Daoy (cell line): ENCODE results near the gene RBM12. TPM values are rescaled to one million over a fixed set of nuclear protein-coding genes. Genes with fewer than 3 reads are reported as not detected.
"Not testable (repeated sequence)": the region's sequence is repeated elsewhere in the genome, so short reads cannot be mapped to it uniquely, and the experiment has no call there.

Experiments used
- DNase-seq: peaks from one replicate; pipeline ENCODE4 v3.0.0-alpha.2; 2015; ENCODE audit warnings: low read depth
- total RNA-seq: library from RNA; depleted of rRNA; stranded (reverse); fragments of >200 nt; shearing (Covaris generic); gene quantifications from 2 replicates; pipeline ENCODE4 v1.2.3, GENCODE V29; 2014; rRNA removed

The RBM12 gene, protein sequence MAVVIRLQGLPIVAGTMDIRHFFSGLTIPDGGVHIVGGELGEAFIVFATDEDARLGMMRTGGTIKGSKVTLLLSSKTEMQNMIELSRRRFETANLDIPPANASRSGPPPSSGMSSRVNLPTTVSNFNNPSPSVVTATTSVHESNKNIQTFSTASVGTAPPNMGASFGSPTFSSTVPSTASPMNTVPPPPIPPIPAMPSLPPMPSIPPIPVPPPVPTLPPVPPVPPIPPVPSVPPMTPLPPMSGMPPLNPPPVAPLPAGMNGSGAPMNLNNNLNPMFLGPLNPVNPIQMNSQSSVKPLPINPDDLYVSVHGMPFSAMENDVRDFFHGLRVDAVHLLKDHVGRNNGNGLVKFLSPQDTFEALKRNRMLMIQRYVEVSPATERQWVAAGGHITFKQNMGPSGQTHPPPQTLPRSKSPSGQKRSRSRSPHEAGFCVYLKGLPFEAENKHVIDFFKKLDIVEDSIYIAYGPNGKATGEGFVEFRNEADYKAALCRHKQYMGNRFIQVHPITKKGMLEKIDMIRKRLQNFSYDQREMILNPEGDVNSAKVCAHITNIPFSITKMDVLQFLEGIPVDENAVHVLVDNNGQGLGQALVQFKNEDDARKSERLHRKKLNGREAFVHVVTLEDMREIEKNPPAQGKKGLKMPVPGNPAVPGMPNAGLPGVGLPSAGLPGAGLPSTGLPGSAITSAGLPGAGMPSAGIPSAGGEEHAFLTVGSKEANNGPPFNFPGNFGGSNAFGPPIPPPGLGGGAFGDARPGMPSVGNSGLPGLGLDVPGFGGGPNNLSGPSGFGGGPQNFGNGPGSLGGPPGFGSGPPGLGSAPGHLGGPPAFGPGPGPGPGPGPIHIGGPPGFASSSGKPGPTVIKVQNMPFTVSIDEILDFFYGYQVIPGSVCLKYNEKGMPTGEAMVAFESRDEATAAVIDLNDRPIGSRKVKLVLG
- 49.6 and 57.8 TPM in 2 replicates for total RNA-seq

DNA sequence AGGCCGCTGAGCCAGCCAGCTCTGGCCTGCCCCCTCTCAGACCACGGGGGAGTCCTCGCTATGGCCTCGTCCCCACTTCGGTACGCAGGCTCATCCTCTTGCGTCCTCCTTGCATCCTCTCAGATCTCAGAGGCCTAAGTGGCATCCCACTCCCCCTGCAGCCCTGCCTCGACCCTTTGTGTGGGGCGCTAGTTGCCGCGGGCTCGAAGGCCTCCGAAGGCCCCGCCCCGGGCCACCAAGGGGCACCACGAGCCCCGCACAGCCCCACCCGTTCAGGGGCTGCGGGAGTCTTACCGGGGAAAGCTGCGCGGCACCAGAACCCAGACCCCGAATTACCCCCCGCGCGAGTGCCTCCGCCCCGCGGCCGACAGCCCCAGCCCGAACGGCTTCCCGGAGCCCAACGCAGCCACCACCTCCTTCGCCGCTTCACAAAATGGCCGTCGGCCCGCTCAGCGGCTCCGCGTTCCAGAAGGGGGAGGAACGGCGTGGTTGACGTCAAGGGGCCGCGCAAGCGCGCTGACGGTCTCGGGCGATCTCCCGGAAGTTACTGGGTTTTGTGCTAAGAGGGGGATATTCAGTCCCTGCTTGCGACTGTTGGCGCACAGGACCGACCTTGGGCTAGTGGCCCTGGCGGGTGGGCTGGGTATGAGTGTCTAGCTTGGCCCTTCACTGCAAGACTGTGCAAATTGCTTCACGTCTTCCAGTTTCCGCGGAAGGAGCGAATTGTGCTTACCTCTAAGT lies at the start of gene RBM12, which contains the start of gene CPNE1:
Gene RBM12, minus strand, starts transcription at position 435 of the 741 bp plus-strand sequence. CDS start 9,578 bp downstream, outside the sequence.
Gene CPNE1, minus strand, starts transcription at position 435 of the 741 bp plus-strand sequence. CDS start 31,977 bp downstream, outside the sequence.
- peak; percentile 94 for DNase-seq

DNA sequence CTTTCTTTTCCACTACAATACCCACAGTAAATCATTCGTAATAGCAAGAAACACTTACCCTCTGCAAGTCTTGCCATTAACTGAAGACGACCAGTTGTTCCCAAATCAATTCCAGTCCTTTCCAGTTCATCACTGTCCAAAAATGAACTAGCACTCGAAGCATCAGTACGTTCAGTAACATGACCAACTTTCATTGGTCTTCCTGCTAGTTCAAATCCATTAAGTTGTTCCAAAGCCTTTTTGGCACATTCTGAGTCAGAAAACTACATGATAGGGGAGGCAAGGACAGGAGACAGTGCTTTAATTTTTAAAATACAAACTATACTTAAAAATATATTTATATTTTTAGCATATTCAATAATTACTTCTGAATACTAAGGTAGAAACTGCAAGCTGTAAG lies 49.4 kb upstream of the RBM12 start:
- DNase-seq = no peak

DNA sequence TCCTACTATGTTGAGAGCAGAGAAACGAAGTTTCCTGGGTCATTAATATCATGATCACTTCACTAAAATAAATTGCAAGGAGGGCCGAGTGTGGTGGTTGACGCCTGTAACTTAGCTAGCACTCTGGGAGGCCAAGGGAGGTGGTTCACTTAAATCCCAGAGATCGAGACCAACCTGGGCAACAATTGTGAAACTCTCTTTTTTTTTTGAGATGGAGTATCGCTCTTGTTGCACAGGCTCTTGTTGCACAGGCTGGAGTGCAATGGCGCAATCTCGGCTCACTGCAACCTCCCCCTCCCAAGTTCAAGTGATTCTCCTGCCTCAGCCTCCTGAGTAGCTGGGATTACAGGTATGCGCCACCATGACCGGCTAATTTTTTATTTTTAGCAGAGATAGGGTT lies 48.4 kb upstream of the RBM12 start:
- DNase-seq = not testable (repeated sequence)

DNA sequence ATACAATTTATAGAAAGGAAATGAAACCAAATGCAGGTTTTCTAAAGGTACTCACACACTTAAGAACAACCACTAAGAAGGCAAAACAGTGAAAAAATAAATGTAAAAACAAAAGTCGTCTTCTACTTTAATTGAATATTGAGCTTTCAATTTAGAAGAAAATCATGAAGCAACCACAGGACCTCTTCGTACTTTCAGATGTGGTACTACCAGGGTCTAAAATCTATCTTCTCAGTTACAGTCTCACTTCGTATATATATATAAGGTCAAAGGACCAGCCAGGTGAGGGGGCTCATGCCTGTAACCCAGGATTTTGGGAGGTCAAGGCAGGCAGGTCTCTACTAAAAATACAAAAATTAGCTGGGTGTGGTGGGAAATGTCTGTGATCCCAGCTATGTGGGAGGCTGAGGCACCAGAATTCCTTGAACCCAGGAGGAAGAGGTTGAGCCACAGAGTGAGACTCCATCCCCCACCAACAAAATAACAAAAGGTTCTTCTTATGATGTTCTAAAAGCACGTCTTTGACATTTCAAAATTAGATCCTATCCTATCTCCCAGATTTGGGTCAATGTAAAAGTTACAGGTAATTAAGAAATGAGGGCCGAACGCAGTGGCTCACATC lies 47.0 kb upstream of the RBM12 start:
- no peak for DNase-seq

DNA sequence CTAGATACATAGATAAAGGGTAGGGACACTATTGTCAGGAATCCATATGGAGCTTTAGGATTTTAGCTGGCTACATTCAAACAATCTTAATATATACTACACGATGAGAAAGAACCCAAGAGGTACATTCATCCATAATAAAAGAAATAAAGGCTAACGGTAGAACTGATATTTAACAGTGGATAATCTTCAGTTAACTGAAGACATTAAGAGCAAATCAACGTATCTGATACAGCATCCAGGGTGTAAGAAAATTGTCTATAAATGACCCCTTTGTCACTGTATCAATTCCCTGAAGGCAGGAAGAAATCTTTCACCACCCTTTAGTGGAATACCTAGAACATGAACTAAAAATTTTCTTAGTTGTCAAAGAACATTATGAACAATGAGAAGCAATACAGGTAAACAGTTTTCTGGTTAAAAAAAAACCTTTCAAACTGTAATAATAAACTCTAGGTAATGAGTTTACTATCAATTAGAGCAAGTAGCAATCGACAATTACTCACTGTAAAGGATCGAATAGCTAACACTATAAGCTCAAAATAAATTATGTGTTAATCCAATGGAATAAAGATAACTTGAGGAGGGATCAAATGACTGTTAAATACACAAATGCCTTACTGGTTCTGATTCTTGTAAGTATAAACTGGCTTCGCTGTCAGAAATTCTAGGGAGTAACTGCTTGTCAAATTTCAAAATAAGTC lies 46.3 kb upstream of the RBM12 start:
- no peak for DNase-seq

DNA sequence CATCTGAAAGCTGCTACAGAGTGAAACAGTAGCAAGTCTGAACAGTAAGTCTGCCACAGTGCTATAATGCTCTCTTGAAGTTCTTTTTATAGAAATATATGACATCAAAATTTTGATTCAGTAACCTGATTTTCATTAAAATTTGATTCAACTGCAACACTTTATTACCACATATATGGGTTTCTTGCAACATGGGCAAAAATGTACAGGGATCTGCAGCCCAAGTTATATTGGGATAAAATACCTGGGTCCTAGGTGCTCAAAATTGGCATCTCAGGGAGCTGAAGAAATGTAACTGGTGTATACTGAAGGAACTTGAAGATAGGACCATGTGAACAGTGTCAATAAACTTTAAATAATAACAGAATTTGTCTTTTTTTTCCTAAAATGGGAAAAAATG lies 45.3 kb upstream of the RBM12 start:
- DNase-seq = no peak

DNA sequence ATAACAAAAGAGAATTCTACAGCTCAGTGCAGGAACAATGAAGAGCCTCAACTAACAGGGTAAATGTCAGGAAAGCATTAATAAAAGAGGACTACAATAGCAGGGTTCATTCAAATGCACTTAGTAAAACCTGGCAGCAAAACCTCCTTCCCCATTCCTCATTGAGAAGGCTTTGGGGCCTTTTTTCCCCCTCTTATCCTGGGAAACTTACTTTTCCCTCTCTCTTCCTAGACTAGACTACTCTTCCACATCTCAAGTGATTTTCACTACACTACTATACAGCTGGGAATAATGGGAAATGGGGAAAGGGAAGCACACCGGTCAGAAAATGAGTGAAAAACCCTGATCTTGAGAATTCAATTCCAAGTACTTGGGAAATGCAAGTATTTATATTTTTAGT lies 44.6 kb upstream of the RBM12 start:
- no peak for DNase-seq

DNA sequence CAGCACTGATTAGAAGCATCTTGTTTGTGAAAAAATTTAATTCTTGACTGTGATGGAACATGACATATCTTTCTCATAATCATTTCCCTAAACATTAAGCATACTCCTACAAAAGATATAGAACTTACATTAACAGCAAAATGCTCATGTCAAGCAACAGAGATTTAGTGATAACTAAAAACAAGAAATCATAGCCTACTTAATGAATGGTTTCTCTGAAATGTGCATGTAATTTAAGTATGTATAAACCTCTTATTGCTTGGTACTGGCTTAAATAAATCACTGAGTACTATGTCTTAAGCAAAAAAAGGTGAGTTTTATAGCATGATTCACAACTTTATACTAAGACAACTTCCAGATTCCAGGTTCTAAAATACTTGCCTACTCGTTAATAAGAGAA lies 43.8 kb upstream of the RBM12 start:
- no peak for DNase-seq

DNA sequence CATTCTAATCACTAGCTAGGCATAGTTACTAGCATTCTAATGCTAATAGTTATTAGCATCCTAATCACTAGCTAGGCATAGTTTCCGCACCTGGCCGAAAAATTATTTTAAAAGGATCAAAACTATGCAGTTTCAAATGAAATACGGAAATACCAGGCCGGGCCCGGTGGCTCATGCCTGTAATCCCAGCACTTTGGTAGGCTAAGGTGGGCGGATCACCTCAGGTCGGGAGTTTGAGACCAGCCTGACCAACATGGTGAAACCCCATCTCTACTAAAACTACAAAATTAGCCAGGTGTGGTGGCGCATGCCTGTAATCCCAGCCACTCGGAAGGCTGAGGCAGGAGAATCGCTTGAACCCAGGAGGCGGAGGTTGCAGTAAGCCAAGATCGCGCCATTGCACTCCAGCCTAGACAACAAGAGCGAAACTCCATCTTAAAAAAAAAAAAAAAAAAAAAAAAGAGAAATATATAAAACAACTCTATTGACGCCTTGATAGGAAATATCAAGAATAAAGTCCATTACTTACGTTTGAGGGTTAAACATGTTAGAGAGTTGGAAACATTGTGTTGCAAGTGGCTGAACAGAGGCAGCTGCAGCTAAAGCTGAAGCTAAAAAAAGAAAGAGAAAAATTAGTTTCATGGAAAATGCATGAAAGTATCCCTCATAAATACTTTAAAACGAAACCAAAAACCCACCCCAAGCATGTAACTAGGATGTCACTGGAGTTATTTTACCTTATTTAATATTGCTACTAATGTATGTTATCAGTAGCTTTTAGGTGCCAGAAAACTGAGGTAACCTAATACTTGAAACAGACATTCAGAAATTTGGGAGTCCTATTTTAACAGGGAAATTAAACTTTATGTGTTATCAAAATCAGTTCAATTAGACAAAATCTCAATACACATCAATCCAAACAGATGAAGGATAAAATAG lies 42.2 kb upstream of the RBM12 start:
- not testable (repeated sequence) for DNase-seq

DNA sequence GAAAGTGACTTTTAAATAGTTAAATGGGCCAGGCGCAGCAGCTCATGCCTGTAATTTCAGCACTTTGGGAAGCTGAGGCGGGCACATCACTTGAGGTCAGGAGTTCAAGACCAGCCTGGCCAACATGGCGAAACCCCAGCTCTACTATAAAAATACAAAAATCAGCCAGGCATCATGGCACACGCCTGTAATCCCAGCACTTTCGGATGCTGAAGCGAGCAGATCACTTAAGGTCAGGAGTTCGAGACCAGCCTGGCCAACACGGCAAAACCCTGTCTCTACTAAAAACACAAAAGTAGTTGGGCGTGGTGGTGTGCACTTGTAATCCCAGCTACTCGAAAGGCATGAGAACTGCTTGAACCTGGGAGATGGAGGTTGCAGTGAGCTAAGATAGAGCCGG lies 41.2 kb upstream of the RBM12 start:
- not testable (repeated sequence) for DNase-seq

DNA sequence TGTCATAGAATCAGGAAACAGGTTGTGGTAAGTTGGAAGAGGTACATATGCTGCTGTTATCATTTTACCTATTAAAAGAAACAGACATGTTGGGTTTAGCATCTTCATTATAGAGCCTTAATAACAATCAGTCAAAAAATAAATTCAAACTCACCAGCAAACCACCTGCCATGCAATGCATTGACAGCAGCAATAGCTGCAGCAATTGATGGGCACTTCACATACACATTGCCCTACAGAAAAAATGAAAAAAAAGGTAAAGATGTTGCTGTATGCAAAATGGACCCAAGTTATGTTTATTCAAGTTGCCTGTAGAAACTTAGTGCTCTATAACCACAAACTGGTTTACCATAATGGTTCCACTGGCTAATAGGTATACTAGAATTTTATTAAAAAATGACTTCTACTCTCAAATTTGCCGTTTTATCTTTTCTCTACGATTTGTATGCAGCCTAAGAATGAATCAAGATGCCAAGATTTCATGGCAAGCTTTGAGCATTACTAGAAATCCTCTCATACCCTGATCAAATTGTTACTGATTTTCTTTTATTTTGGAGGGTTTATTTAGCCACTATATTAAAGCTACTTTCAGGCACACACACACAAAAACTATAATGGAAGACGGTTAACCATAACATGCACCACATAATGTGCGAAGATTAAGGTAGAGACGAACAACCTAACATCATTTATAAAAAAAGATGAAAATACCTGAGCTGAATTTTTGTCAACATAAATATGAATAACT lies 40.0 kb upstream of the RBM12 start:
- no peak for DNase-seq

DNA sequence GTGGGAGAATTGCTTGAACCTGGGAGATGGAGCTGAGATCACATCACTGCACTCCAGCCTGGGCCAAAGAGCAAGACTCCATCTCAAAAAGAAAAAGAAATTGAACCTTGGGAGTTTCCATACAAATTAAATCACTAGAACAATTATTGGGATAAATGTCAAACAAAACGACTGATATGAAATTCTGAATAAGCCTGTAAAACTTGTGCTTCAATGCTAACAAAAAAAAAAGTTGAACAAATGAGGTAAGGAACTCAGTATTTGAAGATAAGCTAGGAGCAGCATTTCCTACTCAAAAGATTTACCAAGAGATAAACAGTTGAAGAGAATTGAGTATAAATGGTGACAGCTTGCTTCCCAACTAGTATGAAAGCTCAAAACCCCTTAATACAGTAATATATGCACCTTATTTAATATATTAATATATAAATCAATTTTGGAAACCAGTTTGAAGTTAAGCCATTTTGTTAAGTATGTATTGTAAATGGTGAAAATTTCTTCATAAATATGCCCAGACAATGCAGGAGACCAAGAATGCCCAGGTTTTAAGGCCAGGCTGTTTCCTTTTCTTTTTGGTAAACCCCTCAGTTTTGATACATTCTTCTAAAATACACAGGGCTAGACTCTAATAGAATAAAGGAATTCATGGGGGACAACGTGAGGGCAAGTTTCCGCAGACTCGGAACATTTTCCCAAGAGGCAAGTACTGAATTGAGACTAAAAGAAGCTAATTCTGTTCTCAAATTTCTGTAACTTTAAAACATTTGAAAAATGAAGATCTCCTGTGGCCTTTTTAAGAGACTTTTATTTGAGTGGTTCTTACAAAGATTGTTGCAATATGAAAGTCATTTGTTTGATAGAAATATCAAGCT lies 38.4 kb upstream of the RBM12 start:
- DNase-seq = no peak

DNA sequence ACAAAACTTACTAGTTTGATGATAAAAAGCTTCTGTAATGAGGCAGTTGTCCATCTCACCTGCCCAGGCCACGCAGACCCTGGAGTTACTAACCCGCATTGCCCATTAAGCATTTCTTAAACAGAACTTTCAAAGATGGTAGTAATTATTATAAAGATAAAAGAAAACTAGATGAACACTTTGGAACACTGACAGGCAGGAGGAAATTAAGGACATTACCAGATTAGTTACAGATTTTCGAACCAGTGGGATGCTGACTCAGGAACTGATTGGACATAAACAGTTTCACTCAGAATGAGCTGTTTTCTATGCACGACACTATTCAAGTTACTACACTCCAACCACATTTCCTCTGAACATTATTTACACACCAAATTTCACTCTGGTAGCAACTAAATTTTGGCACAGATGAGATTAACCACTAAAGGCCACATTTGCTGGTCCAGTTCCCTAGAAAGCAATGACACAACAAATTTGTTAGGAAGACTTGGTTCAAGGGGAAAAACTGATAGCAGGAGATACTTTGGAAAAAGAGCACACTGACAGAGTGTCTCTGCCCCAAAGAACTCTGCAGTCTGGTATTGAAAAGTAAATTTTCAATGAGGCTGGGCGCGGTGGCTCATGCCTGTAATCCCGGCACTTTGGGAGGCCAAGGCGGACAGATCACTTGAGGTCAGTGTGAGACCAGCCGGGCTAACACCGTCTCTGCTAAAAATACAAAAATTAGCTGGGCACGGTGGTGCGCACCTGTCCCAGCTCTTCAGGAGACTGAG lies 37.5 kb upstream of the RBM12 start:
- DNase-seq = no peak

DNA sequence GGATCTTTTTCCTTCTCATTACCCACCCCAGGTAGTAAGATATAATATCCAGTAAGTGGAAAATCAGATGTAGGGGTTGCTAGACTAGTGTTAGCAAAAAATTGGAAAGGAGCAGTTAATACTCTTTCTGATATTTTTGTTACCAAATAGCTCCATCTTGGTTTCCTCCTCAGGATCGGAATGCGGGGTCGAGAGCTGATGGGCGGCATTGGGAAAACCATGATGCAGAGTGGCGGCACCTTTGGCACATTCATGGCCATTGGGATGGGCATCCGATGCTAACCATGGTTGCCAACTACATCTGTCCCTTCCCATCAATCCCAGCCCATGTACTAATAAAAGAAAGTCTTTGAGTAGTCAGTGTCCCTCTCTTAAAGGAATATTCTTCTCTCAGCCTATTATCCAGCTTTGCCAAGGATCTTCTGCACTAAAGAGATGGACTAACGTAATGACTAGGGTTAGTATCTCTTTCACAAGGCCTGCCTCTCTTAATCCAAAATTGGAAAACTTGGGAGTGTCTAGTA lies 36.0 kb upstream of the RBM12 start:
- no peak for DNase-seq

DNA sequence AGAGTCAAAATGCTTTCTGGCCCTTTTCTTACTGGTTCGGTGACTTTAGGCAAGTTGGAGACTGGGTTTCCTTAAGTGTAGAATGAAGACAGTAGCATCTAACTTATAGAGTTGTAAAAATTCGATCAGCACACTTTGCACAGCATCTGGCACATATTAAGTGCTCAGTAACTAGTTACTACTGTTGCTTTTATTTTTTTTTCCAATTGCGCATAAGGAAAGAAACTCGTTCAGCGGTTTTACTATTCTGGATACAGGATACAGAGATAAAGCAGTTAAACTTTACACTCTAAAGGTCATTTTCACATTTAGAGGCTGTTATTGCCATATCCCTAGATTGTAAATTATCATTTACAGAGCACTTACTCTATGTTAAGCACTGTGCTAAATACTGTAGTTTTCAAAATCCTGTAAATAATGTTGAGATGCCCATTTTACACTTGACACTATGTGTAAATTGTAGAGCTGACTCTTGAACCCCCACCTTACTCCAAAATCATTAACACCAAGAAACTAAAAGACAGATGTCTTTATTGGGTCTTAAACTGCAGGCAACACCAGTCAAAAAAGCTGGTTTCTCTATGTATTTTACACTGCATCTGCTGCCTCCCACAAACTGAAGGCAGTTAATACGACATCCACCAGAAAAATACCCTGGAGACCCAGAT lies 35.4 kb upstream of the RBM12 start:
- no peak for DNase-seq
